Measurements from ENCODE around the gene WWOX.
"Not testable (repeated sequence)": the region's sequence is repeated elsewhere in the genome, so short reads cannot be mapped to it uniquely, and the experiment has no call there.

Gene WWOX

DNA sequence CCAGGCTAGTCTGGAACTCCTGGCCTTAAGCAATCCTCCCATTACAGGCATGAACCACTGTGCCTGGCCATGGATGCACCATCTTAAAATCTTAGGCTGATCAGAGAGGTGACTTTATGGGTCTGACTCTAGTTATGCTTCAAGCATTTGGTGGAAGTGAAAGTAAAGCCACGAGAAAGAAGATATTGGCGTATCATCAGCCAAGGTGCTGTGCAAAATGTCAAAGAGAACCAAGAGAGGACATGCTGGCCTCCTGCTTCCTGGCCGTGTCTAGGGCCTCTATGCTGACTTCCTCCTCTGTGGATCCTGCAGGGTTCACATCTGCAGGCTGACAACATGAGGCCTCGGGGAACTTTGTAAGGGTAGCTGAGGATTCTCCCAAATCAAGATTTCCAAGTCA, 1115.8 kb downstream of the WWOX start:
- DNase-seq, result no peak

- DNase-seq, result no peak
Observed at GRCh38 chr16:79217375-79218011, 1118.0 kb downstream of the WWOX start.

- no peak for DNase-seq
Observed at GRCh38 chr16:79218351-79218750, 1118.9 kb downstream of the WWOX start.

- not testable (repeated sequence) for DNase-seq
Observed at GRCh38 chr16:79225994-79226393, 1126.5 kb downstream of the WWOX start.

DNA sequence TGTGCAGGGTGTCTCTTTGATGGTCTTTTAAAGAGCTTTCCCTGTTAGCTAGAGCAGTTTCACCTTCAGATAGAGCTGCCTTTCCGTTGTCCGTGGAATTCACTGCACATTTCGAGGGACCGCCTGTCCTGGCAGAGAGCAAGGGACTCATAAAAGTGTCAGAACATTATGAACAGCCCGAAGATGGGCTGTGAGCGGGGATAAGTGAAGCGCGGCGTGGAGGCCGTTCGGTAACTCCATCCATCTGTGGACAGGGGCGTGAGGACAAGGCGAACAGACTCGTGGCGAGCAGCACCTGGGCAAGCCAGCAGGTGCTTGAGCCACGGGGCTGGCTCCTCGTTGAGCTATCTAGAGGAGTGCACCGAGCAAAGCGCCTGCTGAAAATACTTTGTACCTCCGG, 1129.9 kb downstream of the WWOX start:
- DNase-seq, result no peak

GRCh38 chr16:79245700-79246099, 1146.2 kb downstream of the WWOX start:
- not testable (repeated sequence) for DNase-seq

DNA sequence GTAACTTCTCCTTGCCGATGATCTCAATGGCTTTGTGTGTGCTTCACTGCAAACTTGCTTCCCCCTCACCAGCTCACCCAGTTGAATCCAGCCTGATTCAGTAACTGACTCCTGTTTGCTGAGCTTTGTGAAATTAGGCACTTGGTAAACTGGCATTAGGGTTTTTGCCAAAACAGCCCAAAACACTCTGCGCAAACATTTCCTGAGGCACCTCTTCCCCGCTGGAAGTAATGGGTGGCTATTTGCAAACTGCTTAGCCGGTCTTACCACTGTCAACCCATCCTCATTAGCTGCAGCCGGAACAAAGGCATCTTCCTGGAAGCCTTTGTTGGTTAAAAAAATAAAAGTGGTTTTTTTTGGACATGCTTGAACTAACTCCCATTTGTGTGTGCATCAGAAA, 1147.9 kb downstream of the WWOX start:
- no peak for DNase-seq

DNA sequence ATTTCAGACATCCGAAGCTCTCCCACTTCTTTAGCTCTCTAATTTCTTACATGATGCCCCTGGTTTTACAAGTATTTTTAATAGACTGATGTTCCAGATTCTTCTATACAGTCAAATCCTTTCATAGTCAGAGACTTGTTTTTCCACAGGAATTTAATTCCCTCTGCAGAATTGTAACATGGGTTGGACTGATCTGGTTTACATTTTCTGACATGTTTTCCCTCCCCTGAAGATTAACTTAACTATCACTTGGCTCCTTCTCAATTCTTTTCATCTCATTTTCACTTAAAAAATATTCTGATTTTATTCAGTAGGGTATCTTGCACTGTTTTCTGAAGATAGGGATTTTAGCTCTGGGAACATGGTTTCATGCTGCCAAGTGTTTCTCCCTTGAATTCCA, 1148.9 kb downstream of the WWOX start:
- DNase-seq, result no peak

- DNase-seq, result no peak
Observed at GRCh38 chr16:79250502-79251098, 1151.1 kb downstream of the WWOX start.

DNA sequence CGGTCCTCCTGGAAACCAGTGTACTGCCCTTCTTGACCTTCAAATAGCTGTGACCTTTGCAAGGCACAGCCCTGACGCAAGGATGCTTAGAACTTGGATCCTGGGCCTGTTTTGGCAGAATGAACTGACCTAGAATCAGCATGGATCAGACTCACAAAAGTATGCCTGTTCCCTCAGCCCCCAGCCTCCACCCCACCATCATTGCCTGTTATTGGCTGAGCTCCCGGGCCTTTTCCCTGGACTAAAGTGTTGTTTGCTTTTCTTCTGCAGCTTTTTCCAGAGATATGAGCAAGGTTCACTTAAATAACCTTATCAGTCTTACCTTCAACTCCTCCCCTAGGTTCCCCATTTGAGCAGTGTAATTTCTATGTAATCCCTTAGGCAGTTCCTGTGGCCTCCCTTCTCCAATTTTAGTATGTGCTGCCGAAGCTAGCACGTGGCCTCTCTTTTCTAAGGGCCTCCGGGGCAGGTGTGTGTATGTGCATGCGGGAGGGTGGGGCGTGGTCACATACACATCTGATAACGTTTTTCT, 1153.7 kb downstream of the WWOX start:
- no peak for DNase-seq

- DNase-seq, result no peak
Observed at GRCh38 chr16:79257953-79258490, 1158.6 kb downstream of the WWOX start.

DNA sequence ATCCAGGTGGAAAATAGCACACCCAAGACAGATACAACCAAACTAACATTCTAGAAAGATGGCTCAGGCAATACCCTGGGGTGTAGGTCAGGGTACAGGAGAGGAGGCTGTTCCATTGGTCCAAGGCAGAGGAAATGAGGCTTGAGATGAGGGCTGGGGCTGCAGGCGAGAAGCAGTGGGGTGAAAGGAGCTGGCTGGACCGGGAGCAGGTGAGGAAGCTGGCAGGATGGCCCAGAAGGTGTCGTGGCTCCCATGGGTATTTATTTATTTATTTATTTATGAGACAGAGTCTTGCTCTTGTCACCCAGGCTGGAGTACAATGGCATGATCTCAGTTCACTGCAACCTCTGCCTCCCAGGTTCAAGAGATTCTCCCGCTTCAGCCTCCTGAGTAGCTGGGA, 1161.4 kb downstream of the WWOX start:
- not testable (repeated sequence) for DNase-seq

GRCh38 chr16:79261481-79261940, 1162.1 kb downstream of the WWOX start:
- DNase-seq, result no peak

DNA sequence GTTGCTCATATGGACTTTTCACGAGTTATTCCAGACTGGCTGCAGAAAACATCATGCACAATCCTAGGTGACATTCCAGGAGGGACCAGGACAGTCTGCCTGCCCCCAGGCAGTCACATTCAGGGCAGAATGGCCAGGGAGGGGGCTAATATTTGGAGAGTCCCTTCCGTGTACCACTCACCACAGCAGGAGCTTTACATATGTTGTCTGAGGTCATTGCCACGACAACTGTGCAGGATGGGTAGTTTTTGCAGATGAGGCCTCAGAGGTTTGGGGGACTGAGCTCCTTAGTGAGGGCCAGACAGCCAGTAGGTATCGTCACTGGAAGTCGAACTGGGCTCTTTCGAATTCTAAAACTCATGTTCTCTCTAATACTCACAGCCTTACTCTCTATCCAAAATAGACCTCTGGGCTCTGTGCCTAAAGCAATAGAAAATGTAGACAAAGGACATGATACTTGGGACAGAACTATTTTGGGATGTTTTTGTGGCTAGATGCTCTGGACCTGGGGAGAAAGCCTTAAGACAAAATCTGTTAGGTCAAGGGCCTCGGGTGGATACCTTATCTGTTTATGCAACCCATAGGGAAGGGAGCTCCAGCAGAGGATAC, 1162.6 kb downstream of the WWOX start:
- DNase-seq, result no peak

All from NCI-H446 (cell line).